SKM-1 (cell line): ENCODE measurements around the gene PHACTR1.

Source experiments
- DNase-seq: peaks from one replicate; lab custom pipeline; 2025; ENCODE audit not compliant: unreplicated experiment; lab: John Stamatoyannopoulos, UW

Gene PHACTR1

DNA sequence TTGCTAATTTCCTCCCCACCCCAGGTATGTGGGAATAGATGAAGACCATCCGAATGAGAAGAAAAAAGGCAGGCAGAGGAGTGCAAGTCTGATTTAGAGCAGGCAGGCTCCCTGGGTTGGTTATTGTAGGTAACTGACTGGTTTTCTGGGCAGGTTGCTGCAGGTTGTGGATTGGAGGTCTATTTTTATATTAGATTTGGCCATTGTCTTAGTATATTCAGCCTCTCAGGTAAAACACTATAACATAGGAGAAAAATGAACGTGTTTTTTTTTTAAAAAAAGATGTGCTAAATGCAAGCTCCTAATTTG lies 612.3 kb downstream of the PHACTR1 start:
- DNase-seq = no peak

DNA sequence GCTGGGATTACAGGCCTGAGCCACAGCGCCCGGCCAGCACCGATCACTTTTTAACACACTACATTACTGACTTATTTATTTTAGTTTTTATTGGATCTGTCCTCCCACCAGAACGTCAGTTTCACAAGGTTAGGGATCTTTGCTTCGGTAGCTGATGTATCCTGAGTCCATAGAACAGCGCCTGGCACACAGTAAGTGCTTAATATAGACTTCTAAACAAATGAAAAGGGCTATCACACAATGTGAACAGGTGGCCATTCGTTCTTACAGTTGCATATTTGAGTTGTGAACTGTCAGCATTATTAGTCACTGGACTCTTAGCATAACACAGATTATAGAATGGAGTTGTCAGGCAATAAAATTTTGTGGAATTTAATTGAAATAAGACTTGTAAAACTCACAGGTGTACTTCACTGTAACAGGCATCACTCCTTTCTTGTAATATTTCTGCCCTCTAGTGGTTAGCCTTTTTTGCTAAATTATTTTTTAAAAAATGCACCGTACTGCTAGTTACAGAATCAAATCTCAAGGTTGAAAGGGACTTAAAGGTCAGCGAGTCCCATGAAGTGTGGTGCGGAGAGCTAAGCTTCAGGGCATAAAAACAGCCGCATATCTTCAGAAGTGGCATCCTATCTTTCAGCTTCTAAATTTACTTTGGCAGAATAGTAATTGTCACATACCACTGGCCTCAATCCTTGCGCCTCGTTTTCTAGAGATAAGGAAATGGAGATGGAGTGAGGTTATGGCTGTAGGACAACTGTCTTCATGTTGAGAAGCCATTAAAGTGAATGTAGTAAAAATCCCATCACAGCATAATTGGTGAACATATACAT lies 615.2 kb downstream of the PHACTR1 start:
- peak; percentile 46 for DNase-seq

DNA sequence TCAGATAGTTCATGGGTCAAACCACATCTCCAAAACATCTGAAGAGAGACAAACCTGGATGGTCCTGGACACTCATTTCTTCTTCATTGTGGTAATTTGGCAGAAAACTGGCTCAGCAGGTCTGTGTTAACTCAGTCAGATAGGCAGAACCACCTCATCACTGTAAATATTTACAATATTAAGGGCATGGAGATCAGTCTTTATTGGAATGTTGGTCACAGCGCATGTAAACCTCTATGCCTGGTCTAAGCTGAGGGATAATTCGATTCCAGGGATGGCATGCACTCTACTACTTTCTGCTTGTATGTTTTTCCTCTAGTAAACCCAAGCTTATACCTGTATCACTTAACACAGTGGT lies 615.8 kb downstream of the PHACTR1 start:
- DNase-seq = no peak

DNA sequence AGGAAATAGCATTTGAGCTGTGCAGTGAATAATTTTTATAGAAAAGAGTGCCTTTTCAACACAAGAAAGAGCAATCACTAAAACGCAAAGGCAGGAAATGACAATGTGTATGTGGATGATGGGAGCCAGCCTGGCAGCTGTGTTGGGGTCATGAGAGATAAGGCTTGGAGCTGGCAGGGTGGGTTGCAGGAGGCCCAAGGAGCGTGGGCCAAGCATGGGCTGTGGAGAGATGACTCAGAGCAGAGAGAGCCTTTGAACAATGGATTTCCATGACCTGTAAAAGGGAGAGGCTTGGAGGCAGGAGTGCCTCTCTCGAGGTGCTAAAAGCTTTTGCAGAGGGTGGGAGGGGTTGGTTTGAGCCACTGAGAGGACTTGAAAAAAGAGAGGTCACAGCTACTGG lies 618.4 kb downstream of the PHACTR1 start:
- no peak for DNase-seq

DNA sequence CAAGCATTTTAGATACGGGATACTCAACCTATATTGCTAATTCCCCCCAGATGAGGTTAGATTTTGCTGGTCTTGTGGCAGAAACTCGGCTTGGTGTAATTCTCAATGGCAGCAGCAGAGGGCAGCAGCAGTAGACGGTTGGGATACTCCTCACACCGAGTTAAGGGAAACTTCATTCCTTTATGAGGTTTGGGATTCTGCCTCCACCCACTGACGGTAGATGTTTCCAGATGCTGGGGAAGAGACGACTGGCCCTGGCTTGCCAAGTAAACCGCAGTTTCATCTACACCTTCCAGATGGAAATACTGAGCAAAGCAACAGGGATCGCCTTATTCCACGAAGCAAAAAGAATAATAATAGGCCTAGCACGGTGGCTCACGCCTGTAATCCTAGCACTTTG lies 620.0 kb downstream of the PHACTR1 start:
- DNase-seq = peak; percentile 47

DNA sequence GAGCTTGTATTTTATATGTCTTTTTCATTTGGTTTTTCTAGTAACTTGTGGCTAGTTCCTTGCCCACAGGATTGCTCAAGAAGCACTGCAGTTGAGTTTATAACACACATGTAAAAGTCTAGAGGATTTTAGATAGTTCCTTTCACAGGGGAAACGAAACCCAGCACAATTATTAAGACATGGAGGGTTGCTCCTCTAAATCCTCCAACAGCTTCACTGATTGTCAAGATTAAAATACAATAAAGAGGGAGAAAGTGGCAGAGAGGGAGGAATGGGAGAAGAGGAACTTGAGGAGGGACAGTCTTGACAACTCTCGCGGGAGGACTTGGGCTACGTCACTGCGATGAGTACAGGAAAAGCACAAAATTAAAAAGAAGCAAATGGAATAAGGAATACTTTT lies 621.5 kb downstream of the PHACTR1 start:
- DNase-seq = peak; percentile 58
